ENCODE data around the gene FSTL5.

The FSTL5 gene

DNA sequence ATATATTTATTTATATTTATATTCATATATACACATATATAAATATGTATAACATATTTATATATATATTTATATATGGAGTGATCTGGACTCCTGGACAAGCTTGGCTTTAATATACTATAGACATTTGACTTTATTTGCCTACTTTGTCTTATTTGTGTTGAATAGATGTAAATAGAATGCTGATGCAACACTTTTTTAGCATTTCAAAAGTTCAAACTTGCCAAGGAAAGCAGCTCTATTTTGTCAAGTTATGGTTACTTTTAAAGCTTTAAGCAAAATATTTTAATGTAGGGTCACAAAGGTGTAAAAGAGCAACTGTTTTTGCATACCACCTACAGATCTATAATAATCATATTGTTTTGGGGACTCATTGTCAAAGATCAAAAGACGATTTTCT is 61.1 kb downstream of the FSTL5 start:
- DNase-seq: no peak

- DNase-seq: no peak
Measured at GRCh38 chr4:162101337-162101736, 62.5 kb downstream of the FSTL5 start.

- DNase-seq: no peak
Measured at GRCh38 chr4:162075726-162076125, 88.1 kb downstream of the FSTL5 start.

- no peak for DNase-seq
Measured at GRCh38 chr4:162061214-162061613, 102.6 kb downstream of the FSTL5 start.

GRCh38 chr4:162059656-162060055 is 104.1 kb downstream of the FSTL5 start:
- DNase-seq: no peak

DNA sequence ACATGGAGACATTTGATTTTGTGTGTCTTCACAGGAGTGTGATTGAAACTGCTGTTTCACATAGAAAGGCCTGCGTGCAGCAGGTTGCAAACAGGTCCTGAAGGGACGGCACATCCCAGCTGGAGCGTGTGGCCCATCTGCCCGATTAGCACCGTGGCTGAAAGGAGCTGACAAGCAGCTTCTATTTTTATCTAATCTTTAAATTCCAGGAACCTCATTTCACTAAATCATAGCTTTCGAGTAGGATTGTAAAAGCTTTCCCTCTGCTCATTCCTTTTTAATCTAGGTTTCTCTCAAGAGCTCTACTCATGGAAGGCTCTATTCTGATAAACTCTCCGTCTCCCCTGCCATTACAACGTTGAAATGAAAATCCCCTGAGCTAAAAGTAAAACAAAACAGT is 106.8 kb downstream of the FSTL5 start:
- DNase-seq: no peak

DNA sequence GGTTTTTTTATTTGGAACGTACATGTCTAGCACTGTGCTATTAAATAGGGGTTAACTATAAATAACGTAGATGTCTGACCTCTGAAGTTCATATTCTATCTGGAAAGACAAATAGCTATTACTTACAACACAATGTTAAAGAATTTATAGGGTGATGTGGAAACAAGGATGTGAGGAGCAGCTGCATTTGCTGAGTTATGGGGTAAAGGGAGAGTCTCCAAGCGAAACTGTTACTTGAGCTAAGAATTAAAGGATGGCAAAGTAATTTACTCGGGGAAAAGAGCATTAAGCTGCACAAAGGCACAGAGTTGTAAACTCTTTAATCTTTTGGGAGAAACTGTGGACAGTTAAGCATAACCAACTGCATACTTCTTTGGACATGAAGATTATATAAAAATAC is 117.7 kb downstream of the FSTL5 start:
- no peak for DNase-seq

DNA sequence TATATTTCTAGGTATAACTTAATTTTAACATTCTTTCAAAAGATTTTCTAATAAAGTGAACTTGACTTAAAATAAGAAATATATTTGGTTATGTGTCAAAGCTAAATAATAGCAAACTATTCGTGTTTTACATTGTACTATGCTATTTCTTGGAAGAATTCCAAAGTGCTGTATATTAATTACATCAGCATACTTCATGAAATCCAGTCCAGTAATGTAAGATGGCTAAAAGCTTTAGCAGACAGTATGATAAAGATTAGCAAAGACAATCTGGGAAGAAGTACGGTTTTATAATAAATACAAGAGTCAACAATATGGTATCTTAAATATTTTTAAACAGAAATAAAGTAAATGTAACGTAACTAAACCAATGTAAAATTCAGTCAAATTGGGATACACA is 125.7 kb downstream of the FSTL5 start:
- no peak for DNase-seq

DNA sequence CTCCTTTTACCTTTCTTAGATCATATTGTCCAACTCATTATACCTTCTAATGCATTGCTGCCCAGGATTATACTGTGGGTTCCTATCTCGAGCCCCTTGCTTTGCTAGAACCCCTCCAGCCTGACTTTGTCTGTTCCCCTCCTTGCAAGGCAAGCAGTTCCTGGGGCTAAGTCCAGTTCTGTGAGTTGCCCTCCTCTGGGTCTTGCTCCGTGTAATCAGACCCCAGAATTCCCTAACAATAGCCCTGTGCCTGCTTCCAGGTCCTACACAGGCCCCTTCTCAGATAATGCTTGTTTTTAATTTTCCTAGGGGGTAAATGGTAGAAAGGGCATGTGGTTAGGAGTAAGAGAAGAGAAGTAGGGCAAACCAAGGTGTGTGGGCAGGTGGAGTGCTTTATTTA is 145.9 kb downstream of the FSTL5 start:
- DNase-seq: no peak

- DNase-seq: no peak
Measured at GRCh38 chr4:162016991-162017390, 146.8 kb downstream of the FSTL5 start.

DNA sequence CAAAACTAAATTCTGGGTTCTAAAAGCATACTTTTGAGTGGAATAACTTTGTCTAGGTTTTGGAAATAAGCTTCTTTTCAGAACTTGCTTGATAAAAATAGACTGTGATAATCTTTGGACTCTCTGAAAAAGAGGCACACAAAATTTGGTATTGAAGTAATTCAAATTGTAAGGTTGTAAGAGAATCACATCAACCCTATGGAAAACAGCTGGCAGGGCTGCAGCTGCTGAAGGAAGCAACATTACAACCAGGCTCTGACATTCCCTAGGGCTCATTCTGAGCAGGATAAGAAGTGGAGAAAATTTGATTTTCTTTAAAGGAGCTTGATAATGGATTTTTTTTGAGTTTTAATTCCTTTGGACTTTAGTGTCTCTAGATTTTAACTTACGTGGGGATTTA is 147.6 kb downstream of the FSTL5 start:
- DNase-seq: no peak

DNA sequence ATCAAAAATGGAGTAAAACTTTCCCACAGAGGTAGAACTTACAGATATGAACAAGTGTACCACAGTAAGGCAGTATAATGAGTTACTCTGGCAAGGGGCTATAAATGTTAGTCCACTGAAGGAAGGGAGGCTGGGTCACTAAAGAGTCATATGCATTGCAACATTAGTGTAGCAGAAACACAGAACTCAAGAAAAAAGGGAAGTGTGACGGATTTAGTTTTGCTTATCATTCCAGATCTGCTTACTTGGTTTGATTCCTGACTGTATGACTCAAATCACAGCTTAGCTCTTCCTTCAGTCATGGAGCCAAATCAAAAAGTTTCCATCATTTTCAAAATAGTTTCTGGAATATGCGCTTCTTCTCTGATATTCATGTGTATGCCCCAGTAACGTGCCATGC is 148.7 kb downstream of the FSTL5 start:
- no peak for DNase-seq

DNA sequence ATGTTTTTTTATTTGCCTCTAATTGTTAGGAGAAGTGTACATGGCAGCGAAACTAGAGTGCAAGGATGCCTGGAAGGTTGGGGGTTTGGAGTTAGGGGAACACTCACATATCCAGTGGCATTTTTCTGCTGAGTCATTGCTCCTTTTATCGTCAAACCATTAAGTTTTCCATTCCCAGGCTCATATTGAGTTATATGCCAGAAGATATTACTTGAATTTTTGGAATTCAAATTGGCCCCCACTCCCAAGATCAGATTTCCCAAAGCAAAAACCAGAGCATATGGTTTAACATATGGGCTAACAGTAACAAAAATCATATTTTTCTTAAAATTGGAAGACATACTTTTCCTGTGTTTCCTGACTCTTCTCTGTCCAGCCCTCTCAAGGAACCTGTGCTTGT is 152.7 kb downstream of the FSTL5 start:
- DNase-seq: no peak

DNA sequence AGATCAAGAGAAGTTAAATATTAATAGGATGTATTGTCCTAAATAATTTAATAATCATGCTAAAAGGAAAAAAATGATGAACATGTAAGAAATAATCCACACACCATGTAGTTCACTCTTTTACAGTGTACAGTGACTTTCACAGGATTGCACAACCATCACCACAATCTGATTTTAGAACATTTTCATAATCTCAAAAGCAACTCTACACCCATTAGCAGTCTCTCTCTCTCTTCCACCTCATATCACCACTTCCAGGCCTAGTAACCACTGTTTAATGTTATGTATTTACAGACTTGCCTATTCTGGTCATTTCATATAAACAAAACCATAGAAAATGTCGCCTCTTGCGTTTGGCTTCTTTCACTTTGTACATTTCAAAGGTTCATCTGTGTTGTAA is 153.4 kb downstream of the FSTL5 start:
- no peak for DNase-seq

GRCh38 chr4:161992317-161992716 is 171.5 kb downstream of the FSTL5 start:
- no peak for DNase-seq

DNA sequence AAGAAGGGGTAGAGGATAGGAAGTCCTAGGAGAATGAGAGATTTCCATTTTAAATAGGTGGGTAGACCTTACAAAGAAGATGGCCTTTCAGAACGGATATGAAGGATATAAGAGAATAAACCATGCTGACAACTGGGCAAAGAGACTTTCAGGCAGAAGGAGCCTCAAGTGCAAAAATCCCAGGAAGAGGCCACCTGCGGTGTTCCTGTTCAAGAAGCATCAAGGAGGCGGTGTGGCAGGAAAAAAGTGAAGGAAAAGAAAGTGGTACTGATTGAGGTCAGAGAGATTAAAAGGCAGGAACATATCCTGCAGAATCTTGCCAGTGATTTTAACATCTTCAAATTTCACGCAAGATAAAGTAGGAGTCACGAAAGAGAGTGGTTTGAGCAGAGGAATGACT is 172.0 kb downstream of the FSTL5 start:
- DNase-seq: no peak

- DNase-seq: no peak
Measured at GRCh38 chr4:161990721-161991120, 173.1 kb downstream of the FSTL5 start.

DNA sequence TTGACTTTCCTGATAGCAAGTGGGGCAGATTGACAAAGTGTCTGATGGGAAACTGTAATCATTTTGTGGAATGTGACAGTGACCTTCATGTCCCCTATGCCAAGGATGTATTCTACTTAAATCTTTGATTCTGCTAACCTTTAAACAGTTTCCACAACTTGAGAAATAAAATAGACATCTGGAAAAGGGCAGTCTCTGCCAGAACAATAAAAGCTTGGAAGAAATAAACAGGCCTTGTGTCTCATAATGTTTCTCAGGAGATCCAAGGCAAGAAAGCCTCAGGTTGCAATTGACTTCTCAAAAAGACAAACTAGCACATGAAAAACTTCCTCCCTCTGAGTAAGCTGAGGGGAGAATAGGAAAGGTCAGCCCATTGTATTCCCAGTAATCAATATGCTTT is 174.9 kb downstream of the FSTL5 start:
- DNase-seq: no peak

DNA sequence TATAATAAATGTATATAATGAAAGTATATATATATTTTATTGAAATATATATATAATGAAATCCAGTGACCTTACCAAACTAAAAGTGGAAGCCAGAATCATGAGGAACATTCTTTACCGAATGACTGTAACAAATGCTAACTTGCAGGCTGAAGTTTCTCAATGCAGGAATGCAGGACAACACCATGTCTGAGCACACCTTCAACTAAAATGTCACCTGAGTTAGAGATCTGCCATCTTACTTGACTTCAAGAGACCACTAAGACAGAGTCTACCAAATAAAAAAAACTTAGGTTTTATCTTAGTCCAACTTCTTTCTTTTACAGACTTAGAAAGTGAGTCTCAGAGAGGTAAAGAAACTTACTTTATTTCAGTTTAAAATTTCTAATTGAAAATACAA is 176.2 kb downstream of the FSTL5 start:
- DNase-seq: no peak

- DNase-seq: no peak
Measured at GRCh38 chr4:161952382-161952781, 211.4 kb downstream of the FSTL5 start.

GRCh38 chr4:161949946-161950725 is 213.7 kb downstream of the FSTL5 start:
- DNase-seq: no peak

- no peak for DNase-seq
Measured at GRCh38 chr4:161948026-161948770, 215.6 kb downstream of the FSTL5 start.

GRCh38 chr4:161937596-161937995 is 226.2 kb downstream of the FSTL5 start:
- no peak for DNase-seq
